GM23248 (cell line): ENCODE results near the gene JKAMP.

ENCODE experiments used
- EZH2 ChIP-seq: fragments of 200-600 bp; sonication (generic); IDR thresholded peaks from 2 replicates; pipeline ENCODE4 v1.6.1; 2018; ENCODE audit warnings: antibody characterized with exemption, mild to moderate bottlenecking; ENCODE audit not compliant: insufficient read depth, poor library complexity, severe bottlenecking
- EZH2phosphoT487 ChIP-seq: fragments of 200-600 bp; sonication (generic); IDR thresholded peaks from 2 replicates; pipeline ENCODE4 v1.6.1; 2018; ENCODE audit warnings: antibody characterized with exemption, moderate library complexity, mild to moderate bottlenecking, low read depth; ENCODE audit not compliant: insufficient read depth

DNA sequence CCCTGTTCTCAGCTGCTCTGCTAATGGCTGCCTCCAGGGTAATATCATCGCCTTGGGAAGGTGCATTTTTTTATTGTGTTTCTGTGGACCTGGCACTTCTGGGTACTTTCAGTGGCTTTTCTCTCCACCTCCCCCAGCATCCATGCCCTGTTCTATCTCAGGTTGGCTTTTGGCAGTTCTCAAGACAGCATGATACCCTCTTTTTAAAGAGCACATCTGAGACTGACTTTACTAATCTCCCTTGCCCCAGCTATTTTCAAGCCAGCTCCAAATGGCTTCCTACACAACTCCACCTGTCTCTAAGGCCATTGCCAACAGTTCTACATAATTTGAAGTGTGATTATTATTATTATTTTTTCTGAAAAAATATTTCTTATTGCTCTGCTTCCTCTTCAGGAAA is 53.2 kb downstream of the JKAMP start:
- TF ChIP-seq EZH2phosphoT487 (no peak), EZH2 (no peak)
